ENCODE data around the gene PUM2.

Gene PUM2

GRCh38 chr2:20199633-20200270 is 150.9 kb downstream of the PUM2 start:
- no peaks in the 10 kb centered on the region for H3K36me3 ChIP-seq (ENCODE audit: insufficient read depth, low read length)
- DNase-seq (ENCODE audit: low read depth, low spot score) = no peak
- H3K27ac ChIP-seq = no peak overlapping the region
- TF ChIP-seq EZH2 (IDR thresholded peaks at IDR 0.05) (no peak), FOXP2 (optimal IDR thresholded peaks at IDR 0.05; ENCODE audit: control extremely low read depth, extremely low read length, insufficient read depth) (no peak), POLR2AphosphoS5 (IDR thresholded peaks at IDR 0.05; ENCODE audit: borderline replicate concordance, low read depth, low read length) (no peak)
- H3K4me3 ChIP-seq = no peak overlapping the region
- H3K9me3 ChIP-seq (ENCODE audit: low read depth, low read length) = no peaks in the 10 kb centered on the region
- H3K9ac ChIP-seq (ENCODE audit: insufficient read length) = no peak overlapping the region

- DNase-seq (ENCODE audit: low read depth, low spot score) = no peak
- Histone ChIP-seq H3K27ac (no peak overlapping the region), H3K4me3 (no peak overlapping the region), H3K9me3 (ENCODE audit: low read depth, low read length) (no peaks in the 10 kb centered on the region), H3K36me3 (ENCODE audit: insufficient read depth, low read length) (no peaks in the 10 kb centered on the region), H3K9ac (ENCODE audit: insufficient read length) (no peak overlapping the region)
- TF ChIP-seq EZH2 (IDR thresholded peaks at IDR 0.05) (no peak), FOXP2 (optimal IDR thresholded peaks at IDR 0.05; ENCODE audit: control extremely low read depth, extremely low read length, insufficient read depth) (no peak), POLR2AphosphoS5 (IDR thresholded peaks at IDR 0.05; ENCODE audit: borderline replicate concordance, low read depth, low read length) (no peak)
These were observed 151.6 kb downstream of the PUM2 start for GRCh38 chr2:20198796-20199632.
